ENCODE measurements around the gene PLCD1.

Gene PLCD1

GRCh38 chr3:38007754-38008090 is 21.7 kb downstream of the PLCD1 start:
- Histone ChIP-seq H3K4me3 (ENCODE audit: insufficient read depth, low read depth, low read length) (no peak overlapping the region), H3K4me1 (ENCODE audit: control insufficient read depth, insufficient read depth, low read length) (no peaks in the 10 kb centered on the region), H3K9me3 (ENCODE audit: control insufficient read depth, low read length) (no peaks in the 10 kb centered on the region), H3K27me3 (ENCODE audit: control insufficient read depth, insufficient read depth, low read length, poor library complexity, severe bottlenecking) (no peaks in the 10 kb centered on the region), H3K36me3 (ENCODE audit: control insufficient read depth, insufficient read depth, low read length) (peaks cover 9% of the 10 kb centered on the region), H3K27ac (ENCODE audit: insufficient read depth, low read depth, low read length, poor library complexity, severe bottlenecking) (no peak overlapping the region)
- 93 to 95% methylated on average over 7 of the region's 7 CpGs for WGBS, 2 experiments

DNA sequence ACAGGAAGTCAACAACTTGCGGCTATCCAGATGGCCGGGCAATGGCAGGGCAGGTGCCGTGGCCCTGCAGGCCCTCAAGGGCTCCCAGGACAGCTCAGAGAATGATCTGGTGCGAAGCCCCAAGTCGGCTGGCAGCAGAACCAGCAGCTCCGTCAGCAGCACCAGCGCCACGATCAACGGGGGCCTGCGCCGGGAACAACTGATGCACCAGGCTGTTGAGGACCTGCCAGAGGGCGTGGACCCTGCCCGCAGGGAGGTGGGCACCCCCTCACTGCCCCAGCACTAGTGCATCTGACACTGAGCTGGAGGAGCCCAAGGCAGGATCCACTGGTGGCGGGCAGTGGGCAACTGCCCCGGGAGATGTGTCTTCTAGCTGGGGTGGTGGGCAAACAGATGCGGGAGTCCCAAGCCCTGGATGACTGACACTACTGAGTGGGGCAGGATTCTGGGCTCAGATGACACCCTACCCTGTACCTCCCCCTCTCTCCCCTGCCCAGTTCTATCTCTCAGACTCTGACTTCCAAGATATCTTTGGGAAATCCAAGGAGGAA is 22.9 kb downstream of the PLCD1 start:
- 92 to 95% methylated on average over 16 of the region's 16 CpGs for WGBS, 2 experiments
- H3K9me3 ChIP-seq (ENCODE audit: control insufficient read depth, low read length) = no peaks in the 10 kb centered on the region
- peaks cover 9% of the 10 kb centered on the region for H3K36me3 ChIP-seq (ENCODE audit: control insufficient read depth, insufficient read depth, low read length)
- H3K4me1 ChIP-seq (ENCODE audit: control insufficient read depth, insufficient read depth, low read length) = no peaks in the 10 kb centered on the region
- H3K27me3 ChIP-seq (ENCODE audit: control insufficient read depth, insufficient read depth, low read length, poor library complexity, severe bottlenecking) = no peaks in the 10 kb centered on the region
- H3K4me3 ChIP-seq (ENCODE audit: insufficient read depth, low read depth, low read length) = no peak overlapping the region
- H3K27ac ChIP-seq (ENCODE audit: insufficient read depth, low read depth, low read length, poor library complexity, severe bottlenecking) = no peak overlapping the region

GRCh38 chr3:38006031-38006430 is 23.4 kb downstream of the PLCD1 start:
- WGBS, 2 experiments = 84 to 85% methylated on average over 5 of the region's 5 CpGs
- no peaks in the 10 kb centered on the region for H3K27me3 ChIP-seq (ENCODE audit: control insufficient read depth, insufficient read depth, low read length, poor library complexity, severe bottlenecking)
- H3K4me3 ChIP-seq (ENCODE audit: insufficient read depth, low read depth, low read length) = no peak overlapping the region
- no peaks in the 10 kb centered on the region for H3K4me1 ChIP-seq (ENCODE audit: control insufficient read depth, insufficient read depth, low read length)
- no peaks in the 10 kb centered on the region for H3K9me3 ChIP-seq (ENCODE audit: control insufficient read depth, low read length)
- H3K27ac ChIP-seq (ENCODE audit: insufficient read depth, low read depth, low read length, poor library complexity, severe bottlenecking) = no peak overlapping the region
- H3K36me3 ChIP-seq (ENCODE audit: control insufficient read depth, insufficient read depth, low read length) = peaks cover 9% of the 10 kb centered on the region

- H3K4me1 ChIP-seq (ENCODE audit: control insufficient read depth, insufficient read depth, low read length) = no peaks in the 10 kb centered on the region
- peaks cover 9% of the 10 kb centered on the region for H3K36me3 ChIP-seq (ENCODE audit: control insufficient read depth, insufficient read depth, low read length)
- H3K9me3 ChIP-seq (ENCODE audit: control insufficient read depth, low read length) = no peaks in the 10 kb centered on the region
- no peak overlapping the region for H3K4me3 ChIP-seq (ENCODE audit: insufficient read depth, low read depth, low read length)
- 90% methylated on average over 15 of the region's 15 CpGs for WGBS, 2 experiments
- no peaks in the 10 kb centered on the region for H3K27me3 ChIP-seq (ENCODE audit: control insufficient read depth, insufficient read depth, low read length, poor library complexity, severe bottlenecking)
- H3K27ac ChIP-seq (ENCODE audit: insufficient read depth, low read depth, low read length, poor library complexity, severe bottlenecking) = no peak overlapping the region
Observed at GRCh38 chr3:38005076-38006020, 24.1 kb downstream of the PLCD1 start.

- peaks cover 9% of the 10 kb centered on the region for H3K36me3 ChIP-seq (ENCODE audit: control insufficient read depth, insufficient read depth, low read length)
- H3K27me3 ChIP-seq (ENCODE audit: control insufficient read depth, insufficient read depth, low read length, poor library complexity, severe bottlenecking) = no peaks in the 10 kb centered on the region
- 85 to 86% methylated on average over 14 of the region's 14 CpGs for WGBS, 2 experiments
- H3K4me1 ChIP-seq (ENCODE audit: control insufficient read depth, insufficient read depth, low read length) = no peaks in the 10 kb centered on the region
- H3K27ac ChIP-seq (ENCODE audit: insufficient read depth, low read depth, low read length, poor library complexity, severe bottlenecking) = no peak overlapping the region
- H3K9me3 ChIP-seq (ENCODE audit: control insufficient read depth, low read length) = no peaks in the 10 kb centered on the region
- no peak overlapping the region for H3K4me3 ChIP-seq (ENCODE audit: insufficient read depth, low read depth, low read length)
Observed at GRCh38 chr3:38004415-38005075, 24.9 kb downstream of the PLCD1 start.

DNA sequence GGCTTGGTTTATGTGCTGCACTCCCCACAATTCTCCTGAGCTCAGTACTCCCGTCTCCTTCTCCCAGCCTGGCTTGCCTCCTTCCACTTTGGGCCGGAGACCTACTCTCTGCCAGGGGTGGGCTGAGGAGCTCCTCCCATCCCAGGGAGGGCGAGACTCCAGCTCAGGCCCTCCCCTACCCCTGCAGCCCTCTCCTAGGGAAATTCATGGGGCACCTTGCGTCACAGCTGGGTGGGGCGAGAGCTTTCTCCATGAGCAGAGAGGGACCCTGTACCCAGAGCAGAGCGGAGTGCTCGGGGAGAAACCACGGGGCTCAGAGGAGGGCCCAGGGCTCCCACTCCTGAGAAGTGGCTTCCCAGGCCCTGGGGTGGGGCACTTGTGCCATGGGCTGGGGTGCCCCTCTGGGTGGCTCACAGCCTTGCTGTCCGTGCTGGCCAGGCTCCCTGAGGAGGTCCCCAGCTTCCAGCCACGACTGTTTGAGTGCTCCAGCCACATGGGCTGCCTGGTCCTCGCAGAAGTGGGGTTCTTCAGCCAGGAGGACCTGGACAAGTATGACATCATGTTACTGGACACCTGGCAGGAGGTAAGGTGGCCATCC is 25.5 kb downstream of the PLCD1 start:
- Histone ChIP-seq H3K4me1 (ENCODE audit: control insufficient read depth, insufficient read depth, low read length) (no peaks in the 10 kb centered on the region), H3K27ac (ENCODE audit: insufficient read depth, low read depth, low read length, poor library complexity, severe bottlenecking) (no peak overlapping the region), H3K27me3 (ENCODE audit: control insufficient read depth, insufficient read depth, low read length, poor library complexity, severe bottlenecking) (no peaks in the 10 kb centered on the region), H3K36me3 (ENCODE audit: control insufficient read depth, insufficient read depth, low read length) (peaks cover 9% of the 10 kb centered on the region), H3K9me3 (ENCODE audit: control insufficient read depth, low read length) (no peaks in the 10 kb centered on the region), H3K4me3 (ENCODE audit: insufficient read depth, low read depth, low read length) (no peak overlapping the region)
- WGBS, 2 experiments = 79 to 80% methylated on average over 11 of the region's 11 CpGs

- Histone ChIP-seq H3K9me3 (ENCODE audit: control insufficient read depth, low read length) (no peaks in the 10 kb centered on the region), H3K4me1 (ENCODE audit: control insufficient read depth, insufficient read depth, low read length) (no peaks in the 10 kb centered on the region), H3K4me3 (ENCODE audit: insufficient read depth, low read depth, low read length) (no peak overlapping the region), H3K36me3 (ENCODE audit: control insufficient read depth, insufficient read depth, low read length) (peaks cover 7% of the 10 kb centered on the region), H3K27ac (ENCODE audit: insufficient read depth, low read depth, low read length, poor library complexity, severe bottlenecking) (no peak overlapping the region), H3K27me3 (ENCODE audit: control insufficient read depth, insufficient read depth, low read length, poor library complexity, severe bottlenecking) (peaks cover 3% of the 10 kb centered on the region)
- 34 to 47% methylated on average over 7 of the region's 7 CpGs for WGBS, 2 experiments
Observed at GRCh38 chr3:38003371-38003816, 26.0 kb downstream of the PLCD1 start.

GRCh38 chr3:38002940-38003339 is 26.5 kb downstream of the PLCD1 start:
- Histone ChIP-seq H3K27me3 (ENCODE audit: control insufficient read depth, insufficient read depth, low read length, poor library complexity, severe bottlenecking) (peaks cover 8% of the 10 kb centered on the region), H3K4me3 (ENCODE audit: insufficient read depth, low read depth, low read length) (no peak overlapping the region), H3K9me3 (ENCODE audit: control insufficient read depth, low read length) (no peaks in the 10 kb centered on the region), H3K36me3 (ENCODE audit: control insufficient read depth, insufficient read depth, low read length) (peaks cover 4% of the 10 kb centered on the region), H3K27ac (ENCODE audit: insufficient read depth, low read depth, low read length, poor library complexity, severe bottlenecking) (no peak overlapping the region), H3K4me1 (ENCODE audit: control insufficient read depth, insufficient read depth, low read length) (no peaks in the 10 kb centered on the region)
- WGBS, 2 experiments = 87 to 90% methylated on average over 9 of the region's 9 CpGs

- WGBS, 2 experiments = 88 to 92% methylated on average over 6 of the region's 6 CpGs
- H3K36me3 ChIP-seq (ENCODE audit: control insufficient read depth, insufficient read depth, low read length) = no peaks in the 10 kb centered on the region
- H3K9me3 ChIP-seq (ENCODE audit: control insufficient read depth, low read length) = no peaks in the 10 kb centered on the region
- no peak overlapping the region for H3K27ac ChIP-seq (ENCODE audit: insufficient read depth, low read depth, low read length, poor library complexity, severe bottlenecking)
- H3K4me3 ChIP-seq (ENCODE audit: insufficient read depth, low read depth, low read length) = no peak overlapping the region
- peaks cover 9% of the 10 kb centered on the region for H3K27me3 ChIP-seq (ENCODE audit: control insufficient read depth, insufficient read depth, low read length, poor library complexity, severe bottlenecking)
- H3K4me1 ChIP-seq (ENCODE audit: control insufficient read depth, insufficient read depth, low read length) = no peaks in the 10 kb centered on the region
Observed at GRCh38 chr3:38002291-38002876, 27.1 kb downstream of the PLCD1 start.
